Measurements from ENCODE around the gene GPHA2.

DNA sequence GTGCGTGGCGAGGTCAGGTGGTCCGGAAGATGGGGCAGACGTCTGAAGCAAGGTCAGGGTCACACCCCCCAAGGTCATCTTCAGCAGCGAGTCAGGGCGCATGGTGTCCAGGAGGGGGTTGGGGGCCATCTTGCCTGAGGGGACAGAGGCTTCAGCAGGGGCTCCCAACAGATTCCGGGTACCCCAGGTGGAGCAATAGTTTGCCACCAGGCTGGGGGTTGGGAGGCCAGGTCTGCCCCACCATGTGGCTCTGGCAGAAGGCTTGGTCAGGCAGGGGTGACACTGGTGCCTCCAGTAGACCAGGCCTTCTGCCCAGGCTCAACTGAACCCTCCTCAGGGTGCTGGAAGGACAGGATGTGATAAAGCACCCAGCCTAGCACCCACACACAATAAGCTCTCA lies 24.6 kb downstream of the GPHA2 start:
- TF ChIP-seq, protein P1, sequence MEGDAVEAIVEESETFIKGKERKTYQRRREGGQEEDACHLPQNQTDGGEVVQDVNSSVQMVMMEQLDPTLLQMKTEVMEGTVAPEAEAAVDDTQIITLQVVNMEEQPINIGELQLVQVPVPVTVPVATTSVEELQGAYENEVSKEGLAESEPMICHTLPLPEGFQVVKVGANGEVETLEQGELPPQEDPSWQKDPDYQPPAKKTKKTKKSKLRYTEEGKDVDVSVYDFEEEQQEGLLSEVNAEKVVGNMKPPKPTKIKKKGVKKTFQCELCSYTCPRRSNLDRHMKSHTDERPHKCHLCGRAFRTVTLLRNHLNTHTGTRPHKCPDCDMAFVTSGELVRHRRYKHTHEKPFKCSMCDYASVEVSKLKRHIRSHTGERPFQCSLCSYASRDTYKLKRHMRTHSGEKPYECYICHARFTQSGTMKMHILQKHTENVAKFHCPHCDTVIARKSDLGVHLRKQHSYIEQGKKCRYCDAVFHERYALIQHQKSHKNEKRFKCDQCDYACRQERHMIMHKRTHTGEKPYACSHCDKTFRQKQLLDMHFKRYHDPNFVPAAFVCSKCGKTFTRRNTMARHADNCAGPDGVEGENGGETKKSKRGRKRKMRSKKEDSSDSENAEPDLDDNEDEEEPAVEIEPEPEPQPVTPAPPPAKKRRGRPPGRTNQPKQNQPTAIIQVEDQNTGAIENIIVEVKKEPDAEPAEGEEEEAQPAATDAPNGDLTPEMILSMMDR (IDR thresholded peaks at IDR 0.05; ENCODE audit: poor library complexity, severe bottlenecking) = no peak
- TF ChIP-seq POLR2AphosphoS5 (IDR thresholded peaks at IDR 0.05) (no peak), EZH2 (IDR thresholded peaks at IDR 0.05; ENCODE audit: borderline replicate concordance, insufficient read depth, low read length, poor library complexity, severe bottlenecking) (no peak), RAD21 (conservative IDR thresholded peaks at IDR 0.05) (no peak), TAF1 (IDR thresholded peaks at IDR 0.05; ENCODE audit: low read depth) (no peak), EP300 (conservative IDR thresholded peaks at IDR 0.05; ENCODE audit: poor library complexity, severe bottlenecking) (no peak), SMC3 (conservative IDR thresholded peaks at IDR 0.05; ENCODE audit: poor library complexity) (no peak)
- TF ChIP-seq, protein P2, sequence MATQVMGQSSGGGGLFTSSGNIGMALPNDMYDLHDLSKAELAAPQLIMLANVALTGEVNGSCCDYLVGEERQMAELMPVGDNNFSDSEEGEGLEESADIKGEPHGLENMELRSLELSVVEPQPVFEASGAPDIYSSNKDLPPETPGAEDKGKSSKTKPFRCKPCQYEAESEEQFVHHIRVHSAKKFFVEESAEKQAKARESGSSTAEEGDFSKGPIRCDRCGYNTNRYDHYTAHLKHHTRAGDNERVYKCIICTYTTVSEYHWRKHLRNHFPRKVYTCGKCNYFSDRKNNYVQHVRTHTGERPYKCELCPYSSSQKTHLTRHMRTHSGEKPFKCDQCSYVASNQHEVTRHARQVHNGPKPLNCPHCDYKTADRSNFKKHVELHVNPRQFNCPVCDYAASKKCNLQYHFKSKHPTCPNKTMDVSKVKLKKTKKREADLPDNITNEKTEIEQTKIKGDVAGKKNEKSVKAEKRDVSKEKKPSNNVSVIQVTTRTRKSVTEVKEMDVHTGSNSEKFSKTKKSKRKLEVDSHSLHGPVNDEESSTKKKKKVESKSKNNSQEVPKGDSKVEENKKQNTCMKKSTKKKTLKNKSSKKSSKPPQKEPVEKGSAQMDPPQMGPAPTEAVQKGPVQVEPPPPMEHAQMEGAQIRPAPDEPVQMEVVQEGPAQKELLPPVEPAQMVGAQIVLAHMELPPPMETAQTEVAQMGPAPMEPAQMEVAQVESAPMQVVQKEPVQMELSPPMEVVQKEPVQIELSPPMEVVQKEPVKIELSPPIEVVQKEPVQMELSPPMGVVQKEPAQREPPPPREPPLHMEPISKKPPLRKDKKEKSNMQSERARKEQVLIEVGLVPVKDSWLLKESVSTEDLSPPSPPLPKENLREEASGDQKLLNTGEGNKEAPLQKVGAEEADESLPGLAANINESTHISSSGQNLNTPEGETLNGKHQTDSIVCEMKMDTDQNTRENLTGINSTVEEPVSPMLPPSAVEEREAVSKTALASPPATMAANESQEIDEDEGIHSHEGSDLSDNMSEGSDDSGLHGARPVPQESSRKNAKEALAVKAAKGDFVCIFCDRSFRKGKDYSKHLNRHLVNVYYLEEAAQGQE (IDR thresholded peaks at IDR 0.05; ENCODE audit: borderline replicate concordance) = no peak
